CD4-positive, alpha-beta T cell treated with Interleukin-21 for 1 hour (primary cell): ENCODE measurements around the gene NUDCD3.

Source experiments
- DNase-seq: peaks from one replicate; pipeline ENCODE4 v3.0.0-alpha.2; 2020

The NUDCD3 gene

GRCh38 chr7:44347546-44348114 lies 142.8 kb downstream of the NUDCD3 start:
- DNase-seq = no peak

- DNase-seq = no peak
Observed at GRCh38 chr7:44346063-44346462, 144.4 kb downstream of the NUDCD3 start.

- no peak for DNase-seq
Observed at GRCh38 chr7:44341401-44341800, 149.1 kb downstream of the NUDCD3 start.

- no peak for DNase-seq
Observed at GRCh38 chr7:44338600-44338999, 151.9 kb downstream of the NUDCD3 start.

- DNase-seq = no peak
Observed at GRCh38 chr7:44336491-44336890, 154.0 kb downstream of the NUDCD3 start.

GRCh38 chr7:44335184-44335583 lies 155.3 kb downstream of the NUDCD3 start:
- DNase-seq = no peak

GRCh38 chr7:44334734-44335097 lies 155.7 kb downstream of the NUDCD3 start:
- no peak for DNase-seq

- DNase-seq = no peak
Observed at GRCh38 chr7:44333911-44334733, 156.3 kb downstream of the NUDCD3 start.

GRCh38 chr7:44331682-44332081 lies 158.8 kb downstream of the NUDCD3 start:
- DNase-seq = no peak

- no peak for DNase-seq
Observed at GRCh38 chr7:44330331-44330730, 160.1 kb downstream of the NUDCD3 start.

GRCh38 chr7:44329888-44330287 lies 160.6 kb downstream of the NUDCD3 start:
- DNase-seq = no peak
